Subcutaneous abdominal adipose tissue (tissue), 5 donors: ENCODE data around the gene FAF1.
"Not testable (repeated sequence)": the region's sequence is repeated elsewhere in the genome, so short reads cannot be mapped to it uniquely, and the experiment has no call there.

Experiments used
- H3K27ac ChIP-seq: one replicate; pipeline ENCODE4 v1.7.0; 2013; ENCODE audit warnings: low read depth, mild to moderate bottlenecking, inconsistent platforms, low read length, moderate library complexity
- H3K27me3 ChIP-seq, 5 donors: one replicate each; pipeline ENCODE4 v1.7.0; 2013; ENCODE audit warnings: low read length in 5 of 5, inconsistent platforms in 1 of 5; ENCODE audit not compliant: control insufficient read depth in 5 of 5, insufficient read depth in 4 of 5
- H3K36me3 ChIP-seq, 5 donors: one replicate each; pipeline ENCODE4 v1.7.0; 2013; ENCODE audit warnings: low read length in 5 of 5; ENCODE audit not compliant: control insufficient read depth in 5 of 5, insufficient read depth in 5 of 5
- H3K4me1 ChIP-seq, 5 donors: one replicate each; pipeline ENCODE4 v1.7.0; 2013; ENCODE audit warnings: low read length in 5 of 5, mild to moderate bottlenecking in 3 of 5, moderate library complexity in 1 of 5; ENCODE audit not compliant: control insufficient read depth in 5 of 5, insufficient read depth in 5 of 5
- H3K4me3 ChIP-seq, 5 donors: one replicate each; pipeline ENCODE4 v1.7.0; 2013; ENCODE audit warnings: low read length in 5 of 5, low read depth in 1 of 5
- H3K9ac ChIP-seq, 5 donors: one replicate each; pipeline ENCODE4 v1.7.0; 2013; ENCODE audit warnings: low read length in 5 of 5, mild to moderate bottlenecking in 4 of 5, moderate library complexity in 3 of 5
- H3K9me3 ChIP-seq, 5 donors: one replicate each; pipeline ENCODE4 v1.7.0; 2013; ENCODE audit warnings: low read length in 5 of 5; ENCODE audit not compliant: control insufficient read depth in 5 of 5
- donor health status: healthy.
- donor health status: healthy.
- donor health status: healthy.
- donor health status: healthy.
- donor health status: healthy.

The FAF1 gene

DNA sequence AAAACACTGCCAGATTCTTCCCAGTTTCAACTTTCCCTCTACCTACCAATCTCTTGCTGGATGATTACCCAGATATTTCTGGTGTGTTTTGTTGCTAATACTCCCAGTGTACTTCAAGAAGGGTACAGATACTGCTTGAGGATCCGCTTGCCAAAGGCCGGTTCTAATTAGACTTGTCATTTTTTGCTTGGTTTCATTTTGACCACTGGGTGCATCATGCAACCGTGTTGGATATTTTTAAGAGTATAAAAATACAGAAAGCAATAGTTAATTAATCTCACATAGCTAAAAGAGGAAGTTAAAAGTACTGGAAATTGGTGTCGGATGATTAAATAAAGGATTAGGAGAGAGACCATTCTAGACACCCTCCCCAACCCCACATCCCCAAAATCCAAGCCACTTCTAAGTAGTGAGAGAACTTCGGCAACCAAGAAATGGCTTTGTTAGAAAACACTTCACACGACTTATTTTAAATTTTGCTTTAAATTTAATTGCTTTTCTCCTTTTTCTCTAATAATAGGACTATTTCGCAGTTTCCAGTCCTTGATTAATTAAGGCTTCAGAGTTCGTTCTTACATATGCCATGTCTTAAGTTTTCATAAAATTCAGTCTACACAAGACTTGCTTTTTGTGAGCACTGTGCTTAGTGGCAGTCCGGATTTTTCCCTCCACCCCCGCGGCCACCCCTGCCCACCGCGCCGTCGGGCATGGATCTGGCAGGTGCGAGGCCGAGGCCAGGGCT lies 7.5 kb upstream of the FAF1 start:
- Histone ChIP-seq H3K9ac (peak overlapping the region; percentile 42 to 92 (median 83)), H3K27me3 (no peaks in the 10 kb centered on the region), H3K4me1 (peaks cover 0 to 28% (median 16%) of the 10 kb centered on the region in 5 donors), H3K4me3 (peak overlapping the region; percentile 73 to 99 (median 93)), H3K27ac (peak overlapping the region; percentile 84), H3K9me3 (no peaks in the 10 kb centered on the region), H3K36me3 (no peaks in the 10 kb centered on the region)

DNA sequence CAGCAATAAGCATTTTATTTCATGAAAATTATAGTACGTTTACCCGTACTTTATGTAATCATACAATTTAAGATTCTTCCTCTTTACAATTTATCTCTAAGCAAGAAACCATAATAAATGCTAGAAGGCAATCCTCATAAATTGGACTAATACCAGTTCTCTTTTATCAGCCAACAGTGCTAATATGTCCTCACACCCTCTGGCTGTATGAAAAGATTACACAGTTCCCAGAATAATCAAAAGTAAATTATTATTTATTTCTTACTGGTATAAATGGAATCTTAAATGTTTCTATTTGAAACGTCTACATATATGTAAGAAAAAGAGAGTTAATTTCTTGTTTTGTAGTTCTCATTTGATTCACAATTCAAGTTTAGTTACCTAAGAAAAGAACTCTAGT lies 6.9 kb upstream of the FAF1 start:
- peak overlapping the region; percentile 1 to 92 (median 83) for H3K9ac ChIP-seq
- H3K4me1 ChIP-seq = peaks cover 0 to 28% (median 16%) of the 10 kb centered on the region in 5 donors
- peak overlapping the region; percentile 84 for H3K27ac ChIP-seq
- H3K4me3 ChIP-seq = peak overlapping the region in 4 of 5 donors; percentile 73 to 99 (median 88)
- no peaks in the 10 kb centered on the region for H3K9me3 ChIP-seq
- no peaks in the 10 kb centered on the region for H3K27me3 ChIP-seq
- no peaks in the 10 kb centered on the region for H3K36me3 ChIP-seq

DNA sequence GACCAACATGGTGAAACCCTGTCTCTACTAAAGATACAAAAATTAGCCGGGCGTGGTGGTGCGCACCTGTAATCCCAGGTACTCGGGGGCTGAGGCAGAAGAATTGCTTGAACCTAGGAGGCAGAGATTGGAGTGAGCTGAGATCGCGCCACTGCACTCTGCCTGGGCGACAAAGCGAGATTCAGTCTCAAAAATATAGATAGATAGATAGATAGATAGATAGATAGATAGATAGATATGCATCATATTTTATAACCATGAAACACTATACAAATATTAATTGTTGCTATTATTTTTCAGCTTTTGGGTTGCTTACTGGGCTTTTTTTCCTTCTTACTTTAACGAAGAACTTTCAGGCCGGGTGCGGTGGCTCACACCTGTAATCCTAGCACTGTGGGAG lies 4.8 kb upstream of the FAF1 start:
- Histone ChIP-seq H3K4me1 (peaks cover 0 to 30% (median 19%) of the 10 kb centered on the region in 5 donors), H3K9ac (no peak overlapping the region), H3K27ac (no peak overlapping the region)

DNA sequence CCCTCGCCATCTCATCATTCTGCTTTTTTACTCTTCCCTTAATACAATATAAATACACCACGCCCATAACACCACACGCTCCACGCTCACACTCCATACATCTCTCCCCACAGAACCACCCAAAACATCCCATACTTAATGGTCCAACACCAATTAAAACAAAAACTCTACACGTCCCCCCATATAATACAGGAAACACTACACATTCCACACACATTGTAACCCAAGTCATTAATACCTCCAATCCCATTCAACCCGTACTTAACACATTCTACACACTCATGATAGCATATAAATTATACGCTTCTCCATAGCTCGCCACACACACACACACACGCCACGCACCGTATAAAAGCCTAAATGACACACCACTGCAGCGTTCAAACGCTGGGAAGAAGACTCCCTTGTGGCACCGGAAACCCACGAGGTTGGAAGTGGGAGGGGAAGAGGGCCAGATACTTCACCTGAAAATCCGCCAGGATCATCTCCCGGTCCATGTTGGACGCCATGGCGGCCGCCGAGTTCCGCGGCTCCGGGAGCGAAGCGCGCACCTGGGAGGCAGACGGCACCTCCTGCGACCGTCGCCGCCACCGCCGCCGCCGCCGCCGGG lies 659 bp downstream of the FAF1 start:
- Histone ChIP-seq H3K27me3 (no peaks in the 10 kb centered on the region), H3K36me3 (no peaks in the 10 kb centered on the region), H3K27ac (peak overlapping the region; percentile 85), H3K9me3 (no peaks in the 10 kb centered on the region), H3K4me1 (peaks cover 0 to 17% (median 15%) of the 10 kb centered on the region in 5 donors), H3K9ac (peak overlapping the region; percentile 20 to 95 (median 93)), H3K4me3 (peak overlapping the region; percentile 77 to 97 (median 94))

More for the DNA sequence above, 4.8 kb upstream of the FAF1 start:
- Histone ChIP-seq H3K4me3 (no peak overlapping the region), H3K9me3 (no peaks in the 10 kb centered on the region), H3K36me3 (no peaks in the 10 kb centered on the region), H3K27me3 (no peaks in the 10 kb centered on the region)

DNA sequence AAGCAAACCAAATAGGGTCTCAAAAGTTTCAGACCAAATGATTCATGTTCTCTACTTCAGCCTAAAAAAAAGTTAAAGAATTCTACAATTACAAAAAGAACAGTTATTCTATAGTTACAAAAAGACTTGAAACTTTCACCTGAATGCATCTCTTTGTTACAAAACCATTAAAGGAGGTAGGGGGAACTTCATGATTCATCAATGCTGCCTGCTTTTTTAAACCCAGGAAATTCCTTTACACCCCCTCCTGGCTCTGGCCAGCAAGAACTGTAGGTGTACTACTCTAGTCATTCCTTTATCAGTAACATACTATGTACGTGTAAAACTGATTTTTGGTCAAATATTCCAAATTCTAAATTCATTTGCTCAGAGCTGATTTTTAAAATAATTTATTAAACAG lies 5.0 kb downstream of the FAF1 start:
- H3K9ac ChIP-seq = no peak overlapping the region
- no peak overlapping the region for H3K27ac ChIP-seq
- no peak overlapping the region for H3K4me3 ChIP-seq
- H3K27me3 ChIP-seq = no peaks in the 10 kb centered on the region
- H3K36me3 ChIP-seq = no peaks in the 10 kb centered on the region
- peaks cover 0 to 16% (median 16%) of the 10 kb centered on the region in 5 donors for H3K4me1 ChIP-seq
- H3K9me3 ChIP-seq = no peaks in the 10 kb centered on the region

DNA sequence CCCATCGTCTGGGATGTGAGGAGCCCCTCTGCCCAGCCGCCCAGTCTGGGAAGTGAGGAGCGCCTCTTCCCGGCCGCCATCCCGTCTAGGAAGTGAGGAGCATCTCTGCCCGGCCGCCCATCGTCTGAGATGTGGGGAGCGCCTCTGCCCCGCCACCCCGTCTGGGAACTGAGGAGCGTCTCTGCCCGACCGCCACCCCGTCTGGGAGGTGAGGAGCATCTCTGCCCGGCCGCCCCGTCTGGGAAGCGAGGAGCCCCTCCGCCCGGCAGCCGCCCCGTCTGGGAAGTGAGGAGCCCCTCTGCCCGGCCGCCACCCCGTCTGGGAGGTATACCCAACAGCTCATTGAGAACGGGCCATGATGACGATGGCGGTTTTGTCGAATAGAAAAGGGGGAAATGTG lies 7.5 kb downstream of the FAF1 start:
- H3K4me3 ChIP-seq, H3K9me3 ChIP-seq, H3K36me3 ChIP-seq, H3K9ac ChIP-seq, H3K27ac ChIP-seq, H3K27me3 ChIP-seq: not testable (repeated sequence)
- peaks cover 0 to 23% (median 20%) of the 10 kb centered on the region in 5 donors for H3K4me1 ChIP-seq

DNA sequence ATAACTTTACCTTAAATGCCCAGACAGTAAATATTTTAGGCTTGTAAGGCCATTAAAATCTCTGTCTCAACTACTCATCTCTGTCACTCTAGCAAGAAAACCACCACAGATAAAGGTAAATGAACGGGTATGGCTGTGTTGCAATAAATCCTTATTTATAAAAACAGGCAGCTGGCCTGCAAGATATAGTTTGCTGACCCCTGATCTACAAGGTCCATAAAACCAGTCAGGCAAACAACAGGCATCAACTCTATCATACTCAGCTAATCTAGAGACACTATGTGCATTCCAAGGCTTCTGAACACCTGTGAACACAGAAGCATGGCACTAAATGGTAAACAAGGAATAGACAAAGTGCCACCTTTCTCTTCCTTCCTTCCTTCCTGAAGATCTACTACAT lies 9.7 kb downstream of the FAF1 start:
- peaks cover 0 to 29% (median 20%) of the 10 kb centered on the region in 5 donors for H3K4me1 ChIP-seq
- no peaks in the 10 kb centered on the region for H3K36me3 ChIP-seq
- no peaks in the 10 kb centered on the region for H3K27me3 ChIP-seq
- no peaks in the 10 kb centered on the region for H3K9me3 ChIP-seq
- no peak overlapping the region for H3K4me3 ChIP-seq
- no peak overlapping the region for H3K9ac ChIP-seq
- H3K27ac ChIP-seq = no peak overlapping the region

DNA sequence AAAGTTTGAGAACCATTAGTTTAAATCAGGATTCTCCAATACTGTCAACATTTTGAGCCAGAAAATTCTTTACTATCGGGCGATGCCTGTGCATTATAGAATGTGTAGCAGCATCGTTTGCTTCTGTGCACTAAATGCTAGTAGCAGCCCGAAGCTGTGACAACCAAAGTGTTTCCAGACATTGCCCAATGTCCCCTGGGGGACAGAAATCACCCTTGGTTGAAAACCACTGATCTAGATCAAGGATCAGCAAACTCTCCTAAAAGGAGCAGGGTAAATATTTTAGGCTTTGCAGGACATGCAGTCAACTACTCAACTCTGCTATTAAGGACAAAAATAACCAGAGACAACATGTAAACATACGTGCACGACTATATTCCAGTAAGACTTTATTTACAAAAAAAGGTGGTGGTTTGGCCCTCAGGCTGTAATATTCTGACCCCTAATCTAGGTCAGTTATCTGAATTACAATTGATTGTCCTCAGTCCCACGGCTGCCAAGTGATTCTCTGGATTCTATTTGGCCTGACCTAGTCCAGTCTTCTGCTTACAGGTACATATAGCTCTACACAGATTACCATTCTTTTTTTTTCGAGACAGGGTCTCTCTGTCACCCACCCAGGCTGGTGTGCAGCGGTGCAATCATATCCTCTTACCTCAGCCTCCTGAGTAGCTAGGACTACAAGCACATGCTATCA lies 10.6 kb downstream of the FAF1 start:
- Histone ChIP-seq H3K27me3 (no peaks in the 10 kb centered on the region), H3K4me1 (peaks cover 0 to 29% (median 23%) of the 10 kb centered on the region in 5 donors), H3K4me3 (peak overlapping the region in 1 of 5 donors; percentile 4), H3K9me3 (no peaks in the 10 kb centered on the region), H3K9ac (no peak overlapping the region), H3K27ac (no peak overlapping the region), H3K36me3 (no peaks in the 10 kb centered on the region)

DNA sequence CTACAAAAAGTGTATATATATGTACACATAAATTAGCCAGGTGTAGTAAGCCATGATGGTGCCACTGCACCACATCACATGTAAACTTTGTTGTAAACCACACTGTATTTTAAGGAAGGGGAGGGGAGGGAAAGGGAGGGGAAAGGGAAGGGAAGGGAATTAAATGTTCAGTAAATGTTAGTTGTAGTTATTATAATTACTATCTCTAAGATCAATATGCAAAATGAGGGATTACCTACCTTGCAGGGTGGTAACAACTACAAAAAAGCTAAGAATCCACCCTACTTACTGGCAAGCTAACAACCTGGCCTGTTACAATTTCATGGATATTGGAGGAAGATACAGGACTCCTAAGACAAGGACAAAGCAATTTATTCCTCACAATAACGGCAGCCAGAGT lies 17.7 kb downstream of the FAF1 start:
- H3K9ac ChIP-seq = no peak overlapping the region
- no peak overlapping the region for H3K27ac ChIP-seq
- H3K36me3 ChIP-seq = peaks cover 0 to 3% (median 0%) of the 10 kb centered on the region in 5 donors
- no peaks in the 10 kb centered on the region for H3K9me3 ChIP-seq
- no peak overlapping the region for H3K4me3 ChIP-seq
- H3K4me1 ChIP-seq = peaks cover 0 to 7% (median 3%) of the 10 kb centered on the region in 5 donors
- H3K27me3 ChIP-seq = no peaks in the 10 kb centered on the region

DNA sequence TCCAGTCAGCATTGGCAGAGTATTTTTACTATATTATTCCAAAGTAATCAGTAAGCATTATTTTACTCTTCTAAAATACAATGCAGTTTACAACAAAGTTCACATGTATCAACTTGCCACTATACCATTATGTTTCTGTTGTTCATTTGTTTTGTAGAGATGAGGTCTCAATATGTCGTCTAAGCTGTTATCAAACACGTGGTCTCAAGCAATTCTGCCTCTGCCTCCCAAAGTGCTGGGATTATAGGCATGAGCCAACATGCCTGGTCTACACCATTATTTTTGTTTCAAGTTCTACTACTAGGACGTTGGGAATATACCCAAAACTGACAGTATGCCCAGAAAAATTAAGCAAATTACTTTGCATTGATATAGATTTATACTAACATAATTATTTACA lies 19.8 kb downstream of the FAF1 start:
- Histone ChIP-seq H3K27ac (no peak overlapping the region), H3K27me3 (no peaks in the 10 kb centered on the region), H3K4me1 (peaks cover 0 to 12% (median 10%) of the 10 kb centered on the region in 5 donors), H3K9ac (no peak overlapping the region), H3K36me3 (peaks cover 0 to 3% (median 0%) of the 10 kb centered on the region in 5 donors), H3K9me3 (no peaks in the 10 kb centered on the region), H3K4me3 (no peak overlapping the region)
